ENCODE measurements around the gene CDK5R2. TPM values are rescaled to one million over a fixed set of nuclear protein-coding genes. Genes with fewer than 3 reads are reported as not detected.

The CDK5R2 gene
- total RNA-seq: not detected

DNA sequence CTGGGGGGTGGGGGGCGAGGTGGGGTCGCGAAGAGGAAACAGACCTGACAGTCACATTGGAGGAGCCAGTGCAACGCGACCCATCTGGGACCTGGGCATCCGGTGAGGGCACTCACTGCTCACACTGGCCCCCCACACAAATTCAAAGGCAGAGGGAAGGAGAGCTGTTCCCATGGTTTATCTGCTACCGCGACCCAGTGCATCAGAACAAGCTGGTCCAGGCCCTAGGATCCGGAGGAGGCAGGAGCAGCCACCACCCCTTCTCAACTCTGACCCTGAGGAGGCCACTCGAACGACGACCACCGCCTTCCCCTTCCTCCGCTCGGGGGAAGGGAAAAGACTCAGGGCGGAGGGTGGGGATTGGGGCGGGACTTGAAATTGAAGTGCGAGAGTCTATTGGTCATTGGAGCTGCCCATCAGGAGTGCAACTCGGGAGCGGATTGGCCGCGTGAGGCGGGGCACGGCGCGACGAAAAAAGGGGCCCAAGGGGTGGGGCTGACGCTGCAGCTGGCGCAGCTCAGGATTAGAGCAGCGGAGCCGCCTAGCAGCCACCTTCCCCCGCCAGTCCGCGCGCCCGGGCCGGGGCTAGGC lies at the start of gene CDK5R2:
Gene CDK5R2 (plus strand): TSS at position 526 of the 591 bp plus-strand sequence. CDS start 155 bp downstream, outside the sequence.
- TF ChIP-seq, protein P1, sequence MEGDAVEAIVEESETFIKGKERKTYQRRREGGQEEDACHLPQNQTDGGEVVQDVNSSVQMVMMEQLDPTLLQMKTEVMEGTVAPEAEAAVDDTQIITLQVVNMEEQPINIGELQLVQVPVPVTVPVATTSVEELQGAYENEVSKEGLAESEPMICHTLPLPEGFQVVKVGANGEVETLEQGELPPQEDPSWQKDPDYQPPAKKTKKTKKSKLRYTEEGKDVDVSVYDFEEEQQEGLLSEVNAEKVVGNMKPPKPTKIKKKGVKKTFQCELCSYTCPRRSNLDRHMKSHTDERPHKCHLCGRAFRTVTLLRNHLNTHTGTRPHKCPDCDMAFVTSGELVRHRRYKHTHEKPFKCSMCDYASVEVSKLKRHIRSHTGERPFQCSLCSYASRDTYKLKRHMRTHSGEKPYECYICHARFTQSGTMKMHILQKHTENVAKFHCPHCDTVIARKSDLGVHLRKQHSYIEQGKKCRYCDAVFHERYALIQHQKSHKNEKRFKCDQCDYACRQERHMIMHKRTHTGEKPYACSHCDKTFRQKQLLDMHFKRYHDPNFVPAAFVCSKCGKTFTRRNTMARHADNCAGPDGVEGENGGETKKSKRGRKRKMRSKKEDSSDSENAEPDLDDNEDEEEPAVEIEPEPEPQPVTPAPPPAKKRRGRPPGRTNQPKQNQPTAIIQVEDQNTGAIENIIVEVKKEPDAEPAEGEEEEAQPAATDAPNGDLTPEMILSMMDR (IDR thresholded peaks at IDR 0.05): no peak
- H3K27me3 ChIP-seq: peaks cover 34% of the 10 kb centered on the region
- DNase-seq (ENCODE audit: low spot score in 2 of 2): no peak
- no peak within 1 kb of the TSS for H3K27ac ChIP-seq
- intact Hi-C loops (cut with DNase I): no loop called here
- H3K36me3 ChIP-seq: no peaks in the 10 kb centered on the region
- peak within 1 kb of the TSS; percentile 54 to 61 for H3K4me3 ChIP-seq
- H3K9me3 ChIP-seq: no peaks in the 10 kb centered on the region
- H3K4me1 ChIP-seq: peaks cover 0 to 5% of the 10 kb centered on the region in 2 donors

DNA sequence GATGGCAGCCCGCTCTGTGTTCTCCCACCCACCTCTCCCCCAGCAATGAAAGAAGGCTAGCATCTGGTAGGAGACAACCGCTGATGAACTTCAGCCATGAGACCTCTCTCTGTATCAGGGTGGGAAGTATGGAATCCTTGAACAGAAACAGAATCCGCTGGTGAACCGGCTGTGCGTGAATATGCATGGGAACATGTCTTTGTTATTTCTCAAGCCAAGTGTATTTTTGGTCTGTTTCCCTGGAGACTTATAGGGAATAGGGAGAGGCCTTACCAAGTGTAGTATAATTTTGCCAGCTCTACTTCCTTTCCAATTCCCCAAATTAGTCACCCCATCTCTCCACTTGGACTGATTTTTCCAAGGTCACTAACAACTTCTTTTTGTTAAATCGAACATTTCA lies 48.7 kb upstream of the CDK5R2 start:
- H3K4me3 ChIP-seq: no peak overlapping the region
- H3K27me3 ChIP-seq: no peaks in the 10 kb centered on the region
- peaks cover 0 to 6% of the 10 kb centered on the region in 2 donors for H3K4me1 ChIP-seq
- H3K36me3 ChIP-seq: no peaks in the 10 kb centered on the region
- TF ChIP-seq, protein P1 (IDR thresholded peaks at IDR 0.05): no peak
- no peak for DNase-seq (ENCODE audit: low spot score in 2 of 2)
- H3K27ac ChIP-seq: no peak overlapping the region
- intact Hi-C loops (cut with DNase I): no loop called here
- no peaks in the 10 kb centered on the region for H3K9me3 ChIP-seq

DNA sequence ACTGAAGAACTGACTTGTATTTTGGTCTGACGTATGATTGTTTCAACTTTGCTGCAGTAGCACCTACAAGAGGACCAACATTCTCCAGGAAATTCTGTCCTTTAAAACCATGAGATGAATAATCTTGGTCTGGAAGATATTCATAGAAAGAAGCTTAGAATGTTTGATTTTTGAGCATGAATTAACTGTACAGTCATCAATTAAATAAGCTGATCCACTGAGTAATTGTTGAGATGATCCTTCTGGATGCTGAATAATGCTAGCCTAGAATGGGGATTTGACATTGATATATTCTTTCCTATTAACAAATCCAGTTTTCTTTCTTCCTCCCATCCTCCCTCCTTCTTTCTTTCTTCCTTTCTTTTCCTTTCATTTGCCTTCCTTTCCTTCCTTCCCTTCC lies 39.0 kb upstream of the CDK5R2 start:
- TF ChIP-seq, protein P1 (IDR thresholded peaks at IDR 0.05): no peak
- no peaks in the 10 kb centered on the region for H3K27me3 ChIP-seq
- DNase-seq (ENCODE audit: low spot score in 2 of 2): no peak

DNA sequence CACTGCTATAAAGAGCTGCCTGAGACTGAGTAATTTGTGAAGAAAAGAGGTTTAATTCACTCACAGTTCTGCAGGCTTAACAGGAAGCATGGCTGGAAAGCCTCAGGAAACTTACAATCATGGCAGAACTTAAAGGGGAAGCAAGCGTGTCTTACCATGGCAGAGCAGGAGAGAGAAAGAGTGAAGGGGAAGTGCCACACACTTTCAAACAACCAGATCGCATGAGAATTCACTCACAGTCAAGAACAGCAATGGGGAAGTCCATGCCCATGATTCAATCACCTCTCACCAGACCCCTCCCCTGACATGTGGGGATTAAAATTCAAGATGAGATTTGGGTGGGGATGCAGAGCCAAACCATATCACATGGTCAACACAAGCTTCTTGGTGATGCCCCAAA lies 34.7 kb upstream of the CDK5R2 start:
- Histone ChIP-seq H3K4me1 (no peaks in the 10 kb centered on the region), H3K4me3 (no peak overlapping the region), H3K36me3 (no peaks in the 10 kb centered on the region), H3K9me3 (no peaks in the 10 kb centered on the region), H3K27ac (no peak overlapping the region), H3K27me3 (no peaks in the 10 kb centered on the region)
- intact Hi-C loops (cut with DNase I): no loop called here
- TF ChIP-seq, protein P1 (IDR thresholded peaks at IDR 0.05): no peak
- no peak for DNase-seq (ENCODE audit: low spot score in 2 of 2)

More for the DNA sequence above, 39.0 kb upstream of the CDK5R2 start:
- Histone ChIP-seq H3K4me3 (no peak overlapping the region), H3K36me3 (no peaks in the 10 kb centered on the region), H3K9me3 (no peaks in the 10 kb centered on the region), H3K4me1 (no peaks in the 10 kb centered on the region), H3K27ac (no peak overlapping the region)
- intact Hi-C loops (cut with DNase I): no loop called here

DNA sequence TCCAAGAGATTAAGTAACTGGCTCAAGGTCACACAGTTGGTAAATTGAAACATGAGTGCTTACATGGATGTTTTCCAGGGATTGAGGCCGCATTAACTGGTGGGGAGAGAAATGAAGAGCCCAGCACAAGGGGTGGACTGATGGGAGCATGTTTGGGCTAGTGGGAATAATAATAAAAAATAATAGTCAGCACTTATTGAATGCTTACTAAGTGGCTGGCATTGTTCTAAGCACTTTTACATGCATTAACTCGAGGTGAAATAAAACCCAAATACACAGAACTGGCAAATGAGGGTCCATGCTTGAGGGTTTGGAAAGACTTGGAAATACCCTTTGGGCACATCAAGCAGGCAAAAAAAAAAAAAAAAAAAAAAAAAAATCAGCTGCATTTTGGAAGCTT lies 34.0 kb upstream of the CDK5R2 start:
- intact Hi-C loops (cut with DNase I): no loop called here
- no peaks in the 10 kb centered on the region for H3K27me3 ChIP-seq
- H3K27ac ChIP-seq: no peak overlapping the region
- no peak for DNase-seq (ENCODE audit: low spot score in 2 of 2)
- no peak overlapping the region for H3K4me3 ChIP-seq
- TF ChIP-seq, protein P1 (IDR thresholded peaks at IDR 0.05): no peak
- no peaks in the 10 kb centered on the region for H3K9me3 ChIP-seq
- no peaks in the 10 kb centered on the region for H3K36me3 ChIP-seq
- H3K4me1 ChIP-seq: no peaks in the 10 kb centered on the region

DNA sequence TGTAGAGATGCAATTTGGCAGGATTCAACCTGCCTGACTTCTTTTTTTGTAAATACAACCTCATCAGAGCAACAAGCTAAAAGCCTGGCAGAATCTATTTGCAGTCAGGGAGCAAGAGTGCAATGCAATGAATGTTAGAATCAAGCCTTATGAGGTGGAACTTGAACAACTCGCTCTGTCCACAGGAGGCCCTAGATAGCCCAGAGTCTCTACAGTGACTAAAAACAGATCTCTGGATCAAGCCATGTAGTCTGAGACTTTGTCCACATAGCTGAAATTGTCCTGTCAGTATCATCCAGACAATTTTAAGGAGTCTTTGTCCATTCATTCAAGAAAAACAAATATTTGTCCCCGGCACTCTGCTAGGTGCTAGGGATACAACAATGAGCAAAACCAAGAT lies 32.0 kb upstream of the CDK5R2 start:
- H3K27me3 ChIP-seq: no peaks in the 10 kb centered on the region
- TF ChIP-seq, protein P1 (IDR thresholded peaks at IDR 0.05): no peak
- intact Hi-C loops (cut with DNase I): no loop called here
- no peaks in the 10 kb centered on the region for H3K36me3 ChIP-seq
- H3K4me1 ChIP-seq: no peaks in the 10 kb centered on the region
- DNase-seq (ENCODE audit: low spot score in 2 of 2): no peak
- H3K9me3 ChIP-seq: no peaks in the 10 kb centered on the region
- H3K4me3 ChIP-seq: no peak overlapping the region
- H3K27ac ChIP-seq: no peak overlapping the region
